Type B pancreatic cell (in vitro differentiated cells): ENCODE data around the gene RBP5. TPM values are rescaled to one million over a fixed set of nuclear protein-coding genes. Genes with fewer than 3 reads are reported as not detected.

ENCODE experiments used
- DNase-seq: peaks from one replicate; pipeline ENCODE4 v3.0.0; 2021; ENCODE audit warnings: mixed read lengths; ENCODE audit not compliant: unreplicated experiment; ENCODE audit errors: extremely low spot score
- H3K27ac Mint-ChIP-seq: 2 replicates; pipeline ENCODE4 v1.8.0; 2021; ENCODE audit warnings: mild to moderate bottlenecking, mixed read lengths
- H3K27me3 Mint-ChIP-seq: 2 replicates; pipeline ENCODE4 v1.8.0; 2021; ENCODE audit warnings: mixed read lengths
- H3K36me3 Mint-ChIP-seq: 2 replicates; pipeline ENCODE4 v1.8.0; 2021; ENCODE audit warnings: mixed read lengths
- H3K4me1 Mint-ChIP-seq: one replicate; pipeline ENCODE4 v1.8.0; 2021; ENCODE audit warnings: mixed read lengths; ENCODE audit not compliant: unreplicated experiment
- H3K4me3 Mint-ChIP-seq: 2 replicates; pipeline ENCODE4 v1.8.0; 2021; ENCODE audit warnings: mild to moderate bottlenecking, mixed read lengths
- H3K9me3 Mint-ChIP-seq: 2 replicates; pipeline ENCODE4 v1.8.0; 2021; ENCODE audit warnings: mixed read lengths
- CTCF ChIP-seq: fragments of 200-600 bp; sonication (generic); conservative IDR thresholded peaks from 2 replicates; pipeline ENCODE4 v1.5.0; 2021; ENCODE audit warnings: antibody characterized with exemption, mild to moderate bottlenecking
- total RNA-seq: library from RNA; stranded (reverse); gene quantifications from 2 replicates; pipeline ENCODE4 v1.2.1, GENCODE V29; 2021; ENCODE audit warnings: low replicate concordance

Gene RBP5
- total RNA-seq, 1 donor from 2014 or later: 1.0 TPM

- no peak overlapping the region for H3K27ac Mint-ChIP-seq
- H3K9me3 Mint-ChIP-seq: no peaks in the 10 kb centered on the region
- H3K4me1 Mint-ChIP-seq: peaks cover 4% of the 10 kb centered on the region
- peaks cover 26% of the 10 kb centered on the region for H3K27me3 Mint-ChIP-seq
- no peak overlapping the region for H3K4me3 Mint-ChIP-seq
- TF ChIP-seq CTCF: no peak
- DNase-seq: no peak
- peaks cover 13% of the 10 kb centered on the region for H3K36me3 Mint-ChIP-seq
Observed at GRCh38 chr12:7158781-7159609, 30.3 kb upstream of the RBP5 start.

- Mint-ChIP-seq H3K27me3 (peaks cover 11% of the 10 kb centered on the region), H3K4me1 (peaks cover 6% of the 10 kb centered on the region), H3K4me3 (no peak overlapping the region), H3K36me3 (peaks cover 19% of the 10 kb centered on the region), H3K27ac (no peak overlapping the region), H3K9me3 (no peaks in the 10 kb centered on the region)
- TF ChIP-seq CTCF: no peak
- DNase-seq: no peak
Observed at GRCh38 chr12:7157391-7157790, 28.7 kb upstream of the RBP5 start.

- no peak for TF ChIP-seq CTCF
- no peaks in the 10 kb centered on the region for H3K9me3 Mint-ChIP-seq
- DNase-seq: no peak
- peak overlapping the region; percentile 61 for H3K27ac Mint-ChIP-seq
- no peak overlapping the region for H3K4me3 Mint-ChIP-seq
- peaks cover 19% of the 10 kb centered on the region for H3K36me3 Mint-ChIP-seq
- peaks cover 2% of the 10 kb centered on the region for H3K27me3 Mint-ChIP-seq
- H3K4me1 Mint-ChIP-seq: peaks cover 6% of the 10 kb centered on the region
Observed at GRCh38 chr12:7156259-7157197, 27.8 kb upstream of the RBP5 start.

- no peak for TF ChIP-seq CTCF
- Mint-ChIP-seq H3K27me3 (no peaks in the 10 kb centered on the region), H3K4me1 (peaks cover 6% of the 10 kb centered on the region), H3K36me3 (peaks cover 18% of the 10 kb centered on the region), H3K4me3 (no peak overlapping the region), H3K27ac (peak overlapping the region; percentile 61), H3K9me3 (no peaks in the 10 kb centered on the region)
- DNase-seq: no peak
Observed at GRCh38 chr12:7155471-7156034, 26.9 kb upstream of the RBP5 start.

GRCh38 chr12:7154901-7155470, 26.3 kb upstream of the RBP5 start:
- no peak for DNase-seq
- Mint-ChIP-seq H3K36me3 (peaks cover 19% of the 10 kb centered on the region), H3K27ac (no peak overlapping the region), H3K4me3 (no peak overlapping the region), H3K27me3 (no peaks in the 10 kb centered on the region), H3K9me3 (no peaks in the 10 kb centered on the region), H3K4me1 (peaks cover 6% of the 10 kb centered on the region)
- no peak for TF ChIP-seq CTCF
